CD4-positive, alpha-beta T cell (primary cell): ENCODE data around the gene VRK1. TPM values are rescaled to one million over a fixed set of nuclear protein-coding genes. Genes with fewer than 3 reads are reported as not detected.

Experiments
- ATAC-seq: fragments of 200-7000 bp; cut with Tn5 transposase; one replicate; pipeline ENCODE4 v1.10.0; 2022; ENCODE audit warnings: mild to moderate bottlenecking; ENCODE audit not compliant: poor library complexity
- CTCF ChIA-PET: fragments of 350-600 bp; sonication (Branson Sonifier 250); formaldehyde crosslinking; loops from one replicate; lab custom pipeline; 2021; ENCODE audit warnings: antibody characterized with exemption, inconsistent platforms; lab: Charles Lee
- POLR2A ChIA-PET: fragments of 350-600 bp; sonication (Branson Sonifier 250); formaldehyde crosslinking; loops from one replicate; lab custom pipeline; 2021; ENCODE audit warnings: antibody characterized with exemption, inconsistent platforms; lab: Charles Lee
- DNase-seq, 14 experiments: peaks; one replicate each; pipeline ENCODE4 v3.0.0-alpha.2; 2013 to 2020; ENCODE audit warnings: mixed read lengths in 2 of 14
- H3K27ac ChIP-seq, 2 donors: one replicate each; pipeline versions ENCODE4 v1.5.1 to v1.7.0; 2013; ENCODE audit warnings: low read length in 2 of 2, low read depth in 1 of 2, mild to moderate bottlenecking in 1 of 2
- H3K27me3 ChIP-seq, 2 experiments: 1 replicate in 1 of 2; 2 replicates in 1 of 2; pipeline versions ENCODE4 v1.6.1 to v1.7.0; 2013; ENCODE audit warnings: low read length in 2 of 2, control low read depth in 1 of 2, mild to moderate bottlenecking in 1 of 2, moderate library complexity in 1 of 2; ENCODE audit not compliant: insufficient read depth in 2 of 2, control insufficient read depth in 1 of 2
- H3K36me3 ChIP-seq: one replicate; pipeline ENCODE4 v1.6.1; 2013; ENCODE audit warnings: low read length, control low read depth; ENCODE audit not compliant: insufficient read depth
- H3K4me1 ChIP-seq: one replicate; pipeline ENCODE4 v1.6.1; 2013; ENCODE audit warnings: low read length, control low read depth; ENCODE audit not compliant: insufficient read depth
- H3K4me3 ChIP-seq: one replicate; pipeline ENCODE4 v1.5.1; 2013; ENCODE audit warnings: mild to moderate bottlenecking, low read length, moderate library complexity
- H3K9me3 ChIP-seq, 2 experiments: 1 replicate in 1 of 2; 2 replicates in 1 of 2; pipeline versions ENCODE4 v1.6.1 to v1.7.0; 2013; ENCODE audit warnings: low read length in 2 of 2, mild to moderate bottlenecking in 2 of 2, control low read depth in 1 of 2, moderate library complexity in 1 of 2; ENCODE audit not compliant: control insufficient read depth in 1 of 2, insufficient read depth in 1 of 2
- H3K27ac Mint-ChIP-seq: one replicate; pipeline ENCODE4 v1.8.0; 2020; ENCODE audit warnings: mixed read lengths
- H3K27me3 Mint-ChIP-seq: one replicate; pipeline ENCODE4 v1.8.0; 2021; ENCODE audit warnings: mixed read lengths
- H3K36me3 Mint-ChIP-seq: one replicate; pipeline ENCODE4 v1.8.0; 2021; ENCODE audit warnings: low read depth, mixed read lengths
- H3K4me1 Mint-ChIP-seq: one replicate; pipeline ENCODE4 v1.8.0; 2021; ENCODE audit warnings: low read depth, mixed read lengths
- H3K4me3 Mint-ChIP-seq: one replicate; pipeline ENCODE4 v1.8.0; 2020; ENCODE audit warnings: mild to moderate bottlenecking, mixed read lengths
- H3K9me3 Mint-ChIP-seq: one replicate; pipeline ENCODE4 v1.8.0; 2020; ENCODE audit warnings: mixed read lengths
- CTCF ChIP-seq: fragments of 200-600 bp; IDR thresholded peaks from one replicate; pipeline ENCODE4 v1.8.0; 2022; ENCODE audit warnings: antibody characterized with exemption, mild to moderate bottlenecking
- intact Hi-C, 2 experiments: fragments of 100-400 bp; cut with DNase I in 1 of 2; cut with micrococcal nuclease in 1 of 2; formaldehyde crosslinking; loops; one replicate each; pipeline versions ENCODE4 v1.15.1 to v1.9.0; 2023 to 2025; cut with DNase I, micrococcal nuclease
- total RNA-seq, 174 experiments: library from RNA in 2 of 174; stranded (reverse) in 2 of 174; gene quantifications; one replicate each; pipeline ENCODE4 v1.2.3 and lab custom pipeline; 2021 to 2026

Gene VRK1
- total RNA-seq, 2 experiments from 2014 or later, result 36.7 to 41.0 TPM

GRCh38 chr14:96838449-96838848, 41.3 kb downstream of the VRK1 start:
- ChIA-PET POLR2A (no interaction called here), CTCF (no interaction called here)
- Mint-ChIP-seq H3K27me3 (no peaks in the 10 kb centered on the region), H3K4me3 (no peak overlapping the region), H3K27ac (no peak overlapping the region), H3K36me3 (peaks cover 89% of the 10 kb centered on the region), H3K4me1 (peaks cover 4% of the 10 kb centered on the region), H3K9me3 (no peaks in the 10 kb centered on the region)
- H3K9me3 ChIP-seq, result no peaks in the 10 kb centered on the region
- ATAC-seq (no peak), DNase-seq (no peak)
- H3K4me3 ChIP-seq, result no peak overlapping the region
- no peaks in the 10 kb centered on the region for H3K27me3 ChIP-seq
- TF ChIP-seq CTCF, result no peak
- peaks cover 25% of the 10 kb centered on the region for H3K36me3 ChIP-seq
- H3K27ac ChIP-seq, result no peak overlapping the region
- no peaks in the 10 kb centered on the region for H3K4me1 ChIP-seq
- intact Hi-C loops, result no loop called here

GRCh38 chr14:96839251-96839650, 42.1 kb downstream of the VRK1 start:
- Histone ChIP-seq H3K36me3 (peaks cover 17% of the 10 kb centered on the region), H3K27ac (no peak overlapping the region), H3K4me3 (no peak overlapping the region), H3K27me3 (no peaks in the 10 kb centered on the region), H3K9me3 (no peaks in the 10 kb centered on the region), H3K4me1 (no peaks in the 10 kb centered on the region)
- ChIA-PET CTCF (no interaction called here), POLR2A (no interaction called here)
- Mint-ChIP-seq H3K36me3 (peaks cover 81% of the 10 kb centered on the region), H3K4me3 (no peak overlapping the region), H3K27ac (no peak overlapping the region), H3K4me1 (no peaks in the 10 kb centered on the region), H3K9me3 (no peaks in the 10 kb centered on the region), H3K27me3 (no peaks in the 10 kb centered on the region)
- TF ChIP-seq CTCF, result no peak
- DNase-seq (no peak), ATAC-seq (no peak)
- intact Hi-C loops, result no loop called here

GRCh38 chr14:96843137-96843536, 46.0 kb downstream of the VRK1 start:
- no peaks in the 10 kb centered on the region for H3K4me1 Mint-ChIP-seq
- no peak overlapping the region for H3K27ac ChIP-seq
- TF ChIP-seq CTCF, result no peak
- intact Hi-C loops, result no loop called here
- no peak overlapping the region for H3K4me3 Mint-ChIP-seq
- CTCF ChIA-PET, result no interaction called here
- no peaks in the 10 kb centered on the region for H3K27me3 ChIP-seq
- H3K9me3 Mint-ChIP-seq, result no peaks in the 10 kb centered on the region
- H3K27ac Mint-ChIP-seq, result no peak overlapping the region
- H3K4me3 ChIP-seq, result no peak overlapping the region
- H3K36me3 Mint-ChIP-seq, result peaks cover 74% of the 10 kb centered on the region
- ATAC-seq, result no peak
- no peaks in the 10 kb centered on the region for H3K9me3 ChIP-seq
- peaks cover 17% of the 10 kb centered on the region for H3K36me3 ChIP-seq
- no peak for DNase-seq
- H3K27me3 Mint-ChIP-seq, result no peaks in the 10 kb centered on the region
- H3K4me1 ChIP-seq, result no peaks in the 10 kb centered on the region
- POLR2A ChIA-PET, result no interaction called here
